Breast epithelium (tissue), 3 donors: Measurements from ENCODE around the gene PEG3.

Source experiments
- CTCF ChIP-seq, 3 donors: fragments of 450-650 bp; IDR thresholded peaks; one replicate each; pipeline ENCODE4 v1.5.1; 2016 to 2017; ENCODE audit warnings: antibody characterized with exemption in 3 of 3, mild to moderate bottlenecking in 3 of 3, moderate library complexity in 3 of 3
- POLR2A ChIP-seq: fragments of 450-650 bp; IDR thresholded peaks from one replicate; pipeline ENCODE4 v1.6.1; 2016; ENCODE audit warnings: antibody characterized with exemption, mild to moderate bottlenecking, moderate library complexity

GRCh38 chr19:56814656-56815055 is 25.9 kb downstream of the PEG3 start:
- TF ChIP-seq CTCF (IDR thresholded peaks at IDR 0.05) (no peak), POLR2A (no peak)
